ENCODE data around the gene PRIM2.
A peak's percentile ranks its signal among the peaks of the same experiment; 100 is the strongest.
"Not testable (repeated sequence)": the region's sequence is repeated elsewhere in the genome, so short reads cannot be mapped to it uniquely, and the experiment has no call there.

PRIM2 gene

GRCh38 chr6:57432919-57433684 is 115.7 kb downstream of the PRIM2 start:
- H3K27me3 ChIP-seq (ENCODE audit: control insufficient read depth, insufficient read depth, low read length) = no peaks in the 10 kb centered on the region
- no peaks in the 10 kb centered on the region for H3K9me3 ChIP-seq (replicated peaks; ENCODE audit: low read length)
- H3K9ac ChIP-seq (ENCODE audit: low read depth, low read length) = peak overlapping the region; percentile 61
- H3K4me2 ChIP-seq (ENCODE audit: low read length) = peak overlapping the region; percentile 51
- H3K36me3 ChIP-seq (ENCODE audit: insufficient read depth, low read length) = no peaks in the 10 kb centered on the region
- H3K4me3 ChIP-seq (ENCODE audit: low read length) = no peak overlapping the region
- H3K4me1 ChIP-seq (ENCODE audit: control insufficient read depth, insufficient read depth, low read length) = peaks cover 43% of the 10 kb centered on the region

- not testable (repeated sequence) for H3K9me3 ChIP-seq (replicated peaks; ENCODE audit: low read length); H3K4me2 ChIP-seq (ENCODE audit: low read length); H3K36me3 ChIP-seq (ENCODE audit: insufficient read depth, low read length); H3K27me3 ChIP-seq (ENCODE audit: control insufficient read depth, insufficient read depth, low read length); H3K4me3 ChIP-seq (ENCODE audit: low read length); H3K9ac ChIP-seq (ENCODE audit: low read depth, low read length)
- peaks cover 43% of the 10 kb centered on the region for H3K4me1 ChIP-seq (ENCODE audit: control insufficient read depth, insufficient read depth, low read length)
These were observed 116.4 kb downstream of the PRIM2 start for GRCh38 chr6:57433790-57434189.

- Histone ChIP-seq H3K9ac (ENCODE audit: low read depth, low read length) (no peak overlapping the region), H3K4me3 (ENCODE audit: low read length) (no peak overlapping the region), H3K4me2 (ENCODE audit: low read length) (no peak overlapping the region), H3K36me3 (ENCODE audit: insufficient read depth, low read length) (no peaks in the 10 kb centered on the region), H3K4me1 (ENCODE audit: control insufficient read depth, insufficient read depth, low read length) (peaks cover 43% of the 10 kb centered on the region), H3K9me3 (replicated peaks; ENCODE audit: low read length) (no peaks in the 10 kb centered on the region), H3K27me3 (ENCODE audit: control insufficient read depth, insufficient read depth, low read length) (no peaks in the 10 kb centered on the region)
These were observed 117.5 kb downstream of the PRIM2 start for GRCh38 chr6:57434944-57435343.

GRCh38 chr6:57435475-57436160 is 118.2 kb downstream of the PRIM2 start:
- H3K4me2 ChIP-seq (ENCODE audit: low read length) = no peak overlapping the region
- no peak overlapping the region for H3K4me3 ChIP-seq (ENCODE audit: low read length)
- no peaks in the 10 kb centered on the region for H3K36me3 ChIP-seq (ENCODE audit: insufficient read depth, low read length)
- no peak overlapping the region for H3K9ac ChIP-seq (ENCODE audit: low read depth, low read length)
- no peaks in the 10 kb centered on the region for H3K27me3 ChIP-seq (ENCODE audit: control insufficient read depth, insufficient read depth, low read length)
- H3K4me1 ChIP-seq (ENCODE audit: control insufficient read depth, insufficient read depth, low read length) = peaks cover 43% of the 10 kb centered on the region
- H3K9me3 ChIP-seq (replicated peaks; ENCODE audit: low read length) = no peaks in the 10 kb centered on the region

- not testable (repeated sequence) for H3K4me1 ChIP-seq (ENCODE audit: control insufficient read depth, insufficient read depth, low read length); H3K27me3 ChIP-seq (ENCODE audit: control insufficient read depth, insufficient read depth, low read length); H3K9ac ChIP-seq (ENCODE audit: low read depth, low read length); H3K36me3 ChIP-seq (ENCODE audit: insufficient read depth, low read length); H3K4me2 ChIP-seq (ENCODE audit: low read length); H3K4me3 ChIP-seq (ENCODE audit: low read length); H3K9me3 ChIP-seq (replicated peaks; ENCODE audit: low read length)
These were observed 123.3 kb downstream of the PRIM2 start for GRCh38 chr6:57440735-57441134.

GRCh38 chr6:57442133-57442532 is 124.7 kb downstream of the PRIM2 start:
- not testable (repeated sequence) for H3K9me3 ChIP-seq (replicated peaks; ENCODE audit: low read length); H3K4me2 ChIP-seq (ENCODE audit: low read length); H3K4me3 ChIP-seq (ENCODE audit: low read length); H3K4me1 ChIP-seq (ENCODE audit: control insufficient read depth, insufficient read depth, low read length); H3K36me3 ChIP-seq (ENCODE audit: insufficient read depth, low read length); H3K27me3 ChIP-seq (ENCODE audit: control insufficient read depth, insufficient read depth, low read length); H3K9ac ChIP-seq (ENCODE audit: low read depth, low read length)

- not testable (repeated sequence) for H3K27me3 ChIP-seq (ENCODE audit: control insufficient read depth, insufficient read depth, low read length); H3K4me2 ChIP-seq (ENCODE audit: low read length); H3K4me1 ChIP-seq (ENCODE audit: control insufficient read depth, insufficient read depth, low read length); H3K9ac ChIP-seq (ENCODE audit: low read depth, low read length); H3K9me3 ChIP-seq (replicated peaks; ENCODE audit: low read length); H3K36me3 ChIP-seq (ENCODE audit: insufficient read depth, low read length); H3K4me3 ChIP-seq (ENCODE audit: low read length)
These were observed 125.8 kb downstream of the PRIM2 start for GRCh38 chr6:57443181-57443580.

GRCh38 chr6:57444787-57445186 is 127.4 kb downstream of the PRIM2 start:
- H3K4me1 ChIP-seq (ENCODE audit: control insufficient read depth, insufficient read depth, low read length); H3K4me3 ChIP-seq (ENCODE audit: low read length); H3K4me2 ChIP-seq (ENCODE audit: low read length); H3K27me3 ChIP-seq (ENCODE audit: control insufficient read depth, insufficient read depth, low read length); H3K9ac ChIP-seq (ENCODE audit: low read depth, low read length); H3K36me3 ChIP-seq (ENCODE audit: insufficient read depth, low read length); H3K9me3 ChIP-seq (replicated peaks; ENCODE audit: low read length): not testable (repeated sequence)

GRCh38 chr6:57445379-57445778 is 127.9 kb downstream of the PRIM2 start:
- H3K4me1 ChIP-seq (ENCODE audit: control insufficient read depth, insufficient read depth, low read length); H3K27me3 ChIP-seq (ENCODE audit: control insufficient read depth, insufficient read depth, low read length); H3K9me3 ChIP-seq (replicated peaks; ENCODE audit: low read length); H3K4me3 ChIP-seq (ENCODE audit: low read length); H3K9ac ChIP-seq (ENCODE audit: low read depth, low read length); H3K36me3 ChIP-seq (ENCODE audit: insufficient read depth, low read length); H3K4me2 ChIP-seq (ENCODE audit: low read length): not testable (repeated sequence)

- H3K4me2 ChIP-seq (ENCODE audit: low read length); H3K4me3 ChIP-seq (ENCODE audit: low read length); H3K36me3 ChIP-seq (ENCODE audit: insufficient read depth, low read length); H3K9me3 ChIP-seq (replicated peaks; ENCODE audit: low read length); H3K9ac ChIP-seq (ENCODE audit: low read depth, low read length); H3K4me1 ChIP-seq (ENCODE audit: control insufficient read depth, insufficient read depth, low read length); H3K27me3 ChIP-seq (ENCODE audit: control insufficient read depth, insufficient read depth, low read length): not testable (repeated sequence)
These were observed 128.5 kb downstream of the PRIM2 start for GRCh38 chr6:57445790-57446468.

GRCh38 chr6:57449496-57450066 is 132.2 kb downstream of the PRIM2 start:
- H3K4me2 ChIP-seq (ENCODE audit: low read length); H3K4me3 ChIP-seq (ENCODE audit: low read length); H3K9ac ChIP-seq (ENCODE audit: low read depth, low read length); H3K4me1 ChIP-seq (ENCODE audit: control insufficient read depth, insufficient read depth, low read length); H3K9me3 ChIP-seq (replicated peaks; ENCODE audit: low read length); H3K27me3 ChIP-seq (ENCODE audit: control insufficient read depth, insufficient read depth, low read length); H3K36me3 ChIP-seq (ENCODE audit: insufficient read depth, low read length): not testable (repeated sequence)
